GM21737 (cell line): ENCODE results near the gene ECE1.
"Not testable (repeated sequence)": the region's sequence is repeated elsewhere in the genome, so short reads cannot be mapped to it uniquely, and the experiment has no call there.

Experiments
- ATAC-seq: cut with Tn5 transposase; IDR thresholded peaks from one replicate; pipeline ENCODE4 v1.9.1; 2021; ENCODE audit warnings: mild to moderate bottlenecking, moderate library complexity; ENCODE audit not compliant: unreplicated experiment

Gene ECE1

GRCh38 chr1:21188235-21188634 is 102.0 kb downstream of the ECE1 start:
- ATAC-seq, result no peak

- ATAC-seq, result no peak
Measured at GRCh38 chr1:21185221-21185731, 105.0 kb downstream of the ECE1 start.

- no peak for ATAC-seq
Measured at GRCh38 chr1:21184276-21184675, 106.0 kb downstream of the ECE1 start.

- no peak for ATAC-seq
Measured at GRCh38 chr1:21182181-21182731, 108.0 kb downstream of the ECE1 start.

- ATAC-seq, result not testable (repeated sequence)
Measured at GRCh38 chr1:21178271-21178670, 112.0 kb downstream of the ECE1 start.

GRCh38 chr1:21176586-21177555 is 113.4 kb downstream of the ECE1 start, which contains the start of gene EIF4G3:
Gene EIF4G3, minus strand, starts transcription at chr1:21176897. Its CDS starts 174,155 bp downstream, at chr1:21002742.
- peak; percentile 89 for ATAC-seq

- ATAC-seq, result peak; percentile 26
Measured at GRCh38 chr1:21175670-21176581, 114.3 kb downstream of the ECE1 start.

- no peak for ATAC-seq
Measured at GRCh38 chr1:21175324-21175669, 115.0 kb downstream of the ECE1 start.

- no peak for ATAC-seq
Measured at GRCh38 chr1:21174654-21175323, 115.5 kb downstream of the ECE1 start.

- no peak for ATAC-seq
Measured at GRCh38 chr1:21174230-21174629, 116.0 kb downstream of the ECE1 start.

- not testable (repeated sequence) for ATAC-seq
Measured at GRCh38 chr1:21173096-21173495, 117.2 kb downstream of the ECE1 start.

- ATAC-seq, result not testable (repeated sequence)
Measured at GRCh38 chr1:21170837-21171236, 119.4 kb downstream of the ECE1 start.

GRCh38 chr1:21168444-21168843 is 121.8 kb downstream of the ECE1 start:
- ATAC-seq, result no peak
